GM18909 (cell line): ENCODE measurements around the gene KCNH8.

Experiments used
- ATAC-seq: cut with Tn5 transposase; IDR thresholded peaks from one replicate; pipeline ENCODE4 v1.9.1; 2021; ENCODE audit warnings: mild to moderate bottlenecking; ENCODE audit not compliant: unreplicated experiment, poor library complexity

Gene KCNH8

DNA sequence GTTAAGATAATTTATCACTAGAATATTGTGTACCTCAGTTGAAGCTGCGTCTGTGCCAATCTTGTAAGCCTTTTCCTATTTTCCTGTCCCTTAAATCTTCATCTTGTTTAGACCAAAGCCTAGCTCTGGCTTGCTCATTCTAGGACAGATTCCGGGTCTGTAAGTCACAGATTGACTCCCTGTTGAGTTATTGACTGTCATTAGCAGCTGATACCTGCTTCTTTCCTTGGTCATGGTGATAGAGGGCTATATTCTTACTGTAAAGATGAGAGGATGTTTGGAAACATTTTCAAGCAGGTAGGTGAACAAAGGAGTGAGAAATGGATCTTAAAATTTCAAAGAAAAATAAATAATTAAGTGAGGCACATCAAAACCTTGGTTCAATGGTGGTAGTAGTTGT is 200.2 kb downstream of the KCNH8 start:
- ATAC-seq = no peak

DNA sequence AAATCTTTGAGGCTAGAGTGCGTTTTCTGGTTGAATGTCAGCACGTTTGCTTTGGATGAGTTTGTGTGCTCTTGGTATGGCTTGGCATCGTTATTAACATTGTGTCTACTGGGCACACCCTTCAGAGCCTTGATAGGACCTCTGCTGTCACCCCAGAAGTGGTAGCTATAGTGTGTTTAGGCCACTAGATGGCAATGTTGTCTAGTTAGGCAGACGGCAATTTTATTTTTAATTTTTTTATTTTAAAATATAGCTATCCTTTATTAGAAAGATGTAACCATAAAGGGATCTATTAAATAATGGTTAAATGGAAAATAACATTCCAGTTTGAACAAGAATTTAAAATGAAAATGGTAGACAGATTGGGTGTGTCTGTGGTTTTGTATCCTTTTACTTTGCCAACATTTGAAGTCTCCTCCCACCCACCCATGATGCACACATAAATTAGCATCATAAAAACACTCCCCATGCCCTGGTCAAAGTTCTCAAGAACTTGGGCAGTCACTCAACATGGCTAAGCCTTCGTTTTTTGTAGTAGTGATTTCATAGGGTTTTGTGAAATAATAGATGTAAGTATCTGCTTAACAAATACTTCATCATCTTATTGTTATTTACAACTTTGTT is 200.7 kb downstream of the KCNH8 start:
- ATAC-seq = peak; percentile 90

DNA sequence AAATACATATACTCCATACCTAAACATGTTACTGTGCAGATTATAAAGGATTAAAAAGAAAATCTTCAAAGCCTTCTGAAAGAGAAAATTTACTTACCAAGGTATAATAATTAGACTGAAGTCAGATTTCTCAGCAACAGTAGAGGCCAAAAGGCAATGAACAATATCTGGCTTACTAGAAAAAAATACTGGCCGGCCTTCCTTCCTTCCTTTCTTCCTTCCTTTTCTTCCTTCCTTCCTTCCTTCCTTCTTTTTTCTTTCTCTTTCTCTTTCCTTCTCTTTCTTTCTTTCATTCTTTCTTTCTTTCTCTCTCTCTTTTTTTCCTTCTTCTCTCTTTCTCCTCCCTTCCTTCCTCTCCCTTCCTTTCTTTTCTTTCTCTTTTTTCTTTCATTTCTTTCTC is 209.6 kb downstream of the KCNH8 start:
- no peak for ATAC-seq

DNA sequence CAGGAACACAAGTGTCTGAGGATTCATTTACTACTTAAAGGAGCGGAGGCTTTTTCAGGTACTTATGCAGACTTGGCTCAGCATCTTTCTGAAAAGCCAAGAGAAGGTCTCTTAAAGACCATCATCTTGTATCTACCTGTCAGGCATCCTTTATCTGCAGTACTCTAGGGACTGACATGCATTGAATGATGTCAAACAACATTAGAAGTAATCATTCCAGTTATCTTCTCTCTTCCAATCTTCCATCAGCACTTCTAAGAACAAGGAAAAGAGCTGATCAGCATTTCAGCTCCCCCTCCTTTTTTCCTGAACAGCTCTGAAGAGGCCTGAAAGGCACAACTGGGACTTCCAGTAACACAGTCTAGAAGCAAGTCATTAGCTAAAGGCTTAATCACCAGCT is 214.8 kb downstream of the KCNH8 start:
- no peak for ATAC-seq

DNA sequence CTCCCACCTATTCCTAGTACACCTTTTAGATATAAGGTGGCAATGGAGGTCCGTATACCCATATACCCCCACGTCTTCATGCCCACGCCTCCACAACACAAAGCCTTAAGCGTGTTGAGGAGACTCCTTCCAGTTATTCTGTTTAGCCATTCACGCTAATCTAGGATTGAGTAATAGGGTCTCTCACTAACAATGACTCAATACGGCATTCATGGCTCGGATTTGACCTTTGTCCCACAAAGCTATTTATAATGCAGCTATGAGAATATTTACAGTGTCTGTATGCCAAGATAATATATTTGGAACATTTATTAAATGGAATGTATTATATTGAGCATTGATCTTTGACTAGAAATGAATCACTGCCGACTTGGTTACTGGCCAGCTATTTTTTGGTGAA is 215.8 kb downstream of the KCNH8 start:
- no peak for ATAC-seq

GRCh38 chr3:19365471-19365870 is 217.2 kb downstream of the KCNH8 start:
- ATAC-seq = no peak

DNA sequence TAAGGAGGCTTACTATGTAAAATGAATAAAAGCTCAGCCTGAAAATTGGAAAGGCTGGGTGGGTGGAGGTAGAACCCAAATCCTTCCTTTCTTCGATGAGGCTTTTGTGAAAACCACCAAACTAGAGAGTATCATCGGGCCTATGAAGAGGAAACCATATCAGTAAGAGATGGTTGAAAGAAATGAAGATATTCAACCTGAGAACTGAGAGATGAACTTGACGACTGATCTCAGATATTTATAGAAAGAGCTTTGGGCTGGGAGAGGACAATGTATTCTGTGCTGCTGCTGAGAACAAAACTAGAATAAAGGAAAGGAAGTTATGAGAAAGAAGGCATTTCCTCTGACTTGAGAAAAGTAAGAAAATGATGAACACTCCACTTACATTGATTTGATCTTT is 236.6 kb downstream of the KCNH8 start:
- ATAC-seq = no peak

- ATAC-seq = no peak
These were observed 243.8 kb downstream of the KCNH8 start for GRCh38 chr3:19392150-19392549.

DNA sequence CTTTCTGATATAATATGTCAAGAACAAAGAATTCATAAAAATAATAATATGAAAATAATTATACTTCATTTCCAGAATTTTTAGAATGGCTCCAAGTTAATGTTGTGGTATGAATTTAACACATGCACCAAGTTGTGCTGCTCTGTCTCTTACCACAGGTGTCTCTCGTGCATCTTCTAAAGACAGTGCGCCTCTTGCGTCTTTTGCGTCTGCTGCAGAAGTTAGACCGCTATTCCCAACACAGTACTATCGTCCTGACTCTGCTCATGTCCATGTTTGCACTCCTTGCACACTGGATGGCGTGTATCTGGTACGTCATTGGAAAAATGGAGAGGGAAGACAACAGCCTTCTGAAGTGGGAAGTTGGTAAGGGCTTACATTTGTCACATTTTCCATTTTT is 246.6 kb downstream of the KCNH8 start:
- ATAC-seq = no peak

DNA sequence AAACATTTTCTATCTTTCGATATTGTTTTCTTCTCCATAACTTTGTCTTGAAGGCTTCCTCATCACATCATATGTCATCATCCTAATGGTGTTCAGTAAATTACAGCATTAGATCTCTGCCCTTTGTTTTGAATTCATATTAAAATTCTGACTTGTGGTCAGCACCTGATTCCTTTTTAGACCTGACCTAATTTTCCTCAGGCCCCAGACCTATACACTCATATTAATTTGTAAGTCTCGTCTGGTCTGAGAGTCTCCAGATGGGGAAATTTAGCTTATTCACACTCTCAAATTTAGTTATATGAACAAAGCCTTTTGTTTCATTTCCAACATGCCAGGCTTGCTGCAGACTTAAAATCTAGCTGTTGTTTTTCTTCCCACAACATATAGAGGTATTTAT is 248.4 kb downstream of the KCNH8 start:
- no peak for ATAC-seq

DNA sequence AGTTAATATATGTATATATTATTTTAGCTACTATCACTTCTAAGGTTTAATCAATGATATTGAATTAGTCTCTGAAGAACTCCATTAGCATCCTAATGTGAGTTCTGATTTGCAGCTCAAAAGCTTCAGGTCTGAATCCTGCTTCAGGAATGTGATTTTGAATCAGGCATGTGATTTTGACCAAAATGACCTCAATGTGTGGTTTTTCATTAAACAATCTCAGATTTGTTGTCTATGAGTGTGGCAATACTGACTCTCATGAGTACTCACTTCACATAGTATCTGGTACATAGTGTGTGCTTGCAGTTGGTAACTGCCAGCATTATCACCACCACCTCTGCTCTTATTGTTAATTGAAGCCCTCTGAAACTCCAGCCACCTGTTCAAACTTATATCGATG is 251.0 kb downstream of the KCNH8 start:
- ATAC-seq = no peak

GRCh38 chr3:19399836-19400235 is 251.5 kb downstream of the KCNH8 start:
- no peak for ATAC-seq

DNA sequence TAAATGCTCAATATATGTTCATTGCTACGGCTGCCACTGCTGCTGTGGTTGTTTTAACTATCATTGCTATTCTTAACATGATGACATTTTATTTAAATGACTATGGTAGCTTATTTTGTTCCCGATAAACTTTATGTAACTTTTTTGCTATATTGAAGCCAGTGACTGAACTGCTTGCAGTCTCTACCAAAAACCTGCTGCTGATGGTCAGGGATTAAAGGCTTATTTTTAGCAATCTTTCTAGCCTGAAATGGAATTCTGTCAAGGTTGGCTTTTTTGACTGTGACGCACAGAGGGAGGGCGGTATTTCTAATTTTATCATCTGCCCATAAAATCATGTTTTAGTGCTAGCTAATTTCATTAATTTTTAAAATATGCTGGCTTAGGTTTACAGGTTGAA is 271.8 kb downstream of the KCNH8 start:
- ATAC-seq = no peak

- no peak for ATAC-seq
These were observed 277.5 kb downstream of the KCNH8 start for GRCh38 chr3:19425825-19426224.

DNA sequence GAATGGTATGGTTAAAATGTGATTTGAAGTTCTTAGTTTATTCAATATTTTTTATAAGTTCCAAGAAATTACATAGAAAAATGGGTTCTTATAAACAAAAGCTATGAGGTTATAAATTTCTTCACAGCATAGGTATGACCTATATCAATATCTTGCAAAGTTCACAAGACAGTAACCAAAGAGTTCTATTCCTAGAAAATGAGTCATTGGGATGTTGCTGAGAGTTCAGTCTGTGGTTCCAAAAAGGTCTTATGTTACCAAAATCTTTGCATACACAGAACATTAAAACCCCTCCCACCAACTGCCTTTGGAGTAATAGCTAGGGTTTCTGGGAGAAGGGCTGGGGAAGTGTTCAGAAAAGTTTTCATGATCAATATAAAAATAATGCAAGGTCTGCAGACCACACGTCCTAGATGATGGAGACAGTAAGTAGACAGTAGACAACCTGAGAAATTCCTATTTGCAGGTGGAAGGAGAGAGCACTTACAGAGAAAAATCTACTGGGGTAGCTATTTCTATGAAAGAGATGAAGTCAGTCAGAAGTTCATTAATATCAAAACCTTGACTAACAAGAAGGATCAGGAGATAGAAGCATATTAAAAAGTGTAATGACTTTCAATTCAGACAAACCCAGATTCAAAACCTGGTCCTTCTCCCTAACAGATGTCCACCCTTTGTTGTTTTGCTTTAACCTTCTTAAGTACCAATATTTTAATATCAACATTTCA is 279.3 kb downstream of the KCNH8 start:
- ATAC-seq = no peak

DNA sequence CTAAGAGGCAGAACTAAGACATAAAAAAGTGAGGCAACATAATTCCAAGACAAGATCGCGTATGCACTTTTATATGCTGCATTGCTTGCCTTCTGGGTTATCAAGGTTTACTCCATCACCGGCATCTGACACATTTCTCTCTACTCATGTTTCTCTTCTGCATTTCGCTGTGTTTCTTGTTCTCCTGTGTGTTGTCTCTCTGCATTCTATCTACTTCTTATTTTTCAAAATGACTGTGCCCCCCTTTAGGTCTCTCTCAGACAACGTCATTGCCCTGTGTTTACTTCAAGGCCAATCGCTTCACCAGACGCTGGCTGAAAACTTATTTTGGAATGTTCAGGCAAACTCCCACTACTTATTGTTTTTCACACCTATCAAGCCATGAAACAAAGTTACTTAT is 280.4 kb downstream of the KCNH8 start:
- ATAC-seq = no peak

DNA sequence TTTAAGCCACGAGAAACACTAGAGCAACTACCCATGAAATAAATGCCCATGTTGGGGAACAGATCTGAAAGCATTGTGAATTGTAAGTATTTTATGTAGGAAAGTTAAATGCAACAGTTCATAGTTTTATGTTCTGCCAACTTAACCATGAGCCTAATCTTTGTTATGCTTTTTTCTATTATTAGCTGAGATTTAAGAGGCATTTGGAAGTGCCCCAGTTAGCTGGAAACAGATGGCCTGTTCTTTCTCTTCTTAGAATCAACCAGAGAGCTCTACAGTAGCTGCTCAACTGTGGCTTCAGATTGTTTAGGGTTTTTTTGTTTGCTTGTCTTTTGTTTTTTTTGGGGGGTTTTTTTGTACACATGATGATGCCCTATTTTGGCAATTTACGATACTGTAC is 284.4 kb downstream of the KCNH8 start:
- ATAC-seq = no peak

DNA sequence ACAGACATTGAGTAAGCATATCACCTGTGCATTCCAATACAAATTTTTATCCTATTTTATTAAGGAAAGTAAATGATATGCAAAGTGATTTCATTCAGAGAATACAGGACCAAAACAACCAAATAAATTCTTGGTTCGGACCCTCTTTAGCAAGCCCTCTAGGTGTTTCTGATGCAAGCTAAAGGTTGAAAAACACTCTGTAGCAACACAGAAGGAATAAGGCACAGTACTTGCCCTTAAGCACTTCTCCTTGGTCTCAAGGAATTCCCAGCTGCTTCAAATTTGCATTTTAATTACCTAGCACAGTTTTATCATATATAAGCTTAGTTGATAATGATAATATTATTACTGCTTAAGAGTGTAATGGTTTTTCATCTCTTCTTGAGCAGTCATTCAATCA is 288.4 kb downstream of the KCNH8 start:
- ATAC-seq = no peak

- no peak for ATAC-seq
These were observed 291.6 kb downstream of the KCNH8 start for GRCh38 chr3:19439944-19440343.

DNA sequence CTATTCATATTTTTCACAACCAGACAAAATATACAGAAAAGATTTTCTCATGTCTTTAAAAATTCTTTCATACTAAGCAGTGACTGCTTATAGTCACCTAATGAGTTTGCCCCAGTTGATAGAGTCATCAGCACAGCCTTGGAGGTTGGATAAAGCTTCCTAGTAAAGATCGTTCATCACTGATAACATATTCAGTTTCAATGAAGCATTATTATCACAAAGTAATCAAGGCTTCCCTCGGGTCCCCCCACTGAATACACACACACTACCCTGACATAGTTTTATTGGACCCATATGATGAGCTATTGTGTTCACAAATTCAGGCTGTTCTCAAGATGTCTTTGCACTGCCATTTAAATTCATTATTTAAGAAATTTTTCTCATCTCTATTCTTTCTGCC is 297.8 kb downstream of the KCNH8 start:
- ATAC-seq = no peak

DNA sequence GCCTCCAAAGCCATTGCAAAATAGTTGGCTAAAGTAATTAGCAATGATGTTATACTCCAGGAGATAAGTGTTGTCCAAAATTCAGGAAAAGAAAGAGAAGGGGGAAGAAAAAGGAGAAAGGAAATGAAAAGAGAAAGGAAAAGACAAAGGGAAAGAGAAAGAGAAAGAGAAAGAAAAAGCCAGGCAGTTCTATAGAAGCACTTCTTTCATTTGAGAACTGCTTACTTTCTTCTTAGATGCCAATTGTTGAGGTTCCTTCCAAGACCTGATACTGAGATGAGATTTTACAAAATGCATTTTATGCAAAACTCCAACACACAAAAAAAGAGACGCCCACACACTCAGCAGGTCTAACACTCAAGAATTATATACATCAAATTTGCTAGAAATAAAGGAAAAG is 298.4 kb downstream of the KCNH8 start:
- ATAC-seq = peak; percentile 46

GRCh38 chr3:19455546-19455945 is 307.2 kb downstream of the KCNH8 start:
- no peak for ATAC-seq
